ENCODE data around the gene ATRAID.

The ATRAID gene

DNA sequence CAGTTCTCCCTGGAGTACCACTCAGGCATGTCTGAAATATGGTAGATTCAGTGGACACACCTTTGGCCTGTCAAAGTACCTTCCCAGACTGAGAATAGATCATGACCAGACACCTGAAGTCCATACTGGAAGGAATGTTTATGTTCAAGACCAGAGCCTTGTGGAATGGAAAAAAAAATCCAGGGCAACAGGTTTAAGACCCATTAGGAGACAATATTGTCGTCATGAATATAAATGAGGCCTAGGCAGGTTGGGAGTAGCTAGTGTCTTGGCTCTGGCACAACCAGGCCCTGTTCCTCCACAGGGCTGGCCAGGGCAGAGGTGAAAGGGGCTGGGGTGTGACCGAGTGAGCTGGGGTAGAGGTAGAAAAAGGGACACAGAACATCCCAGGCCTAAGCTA lies 13.2 kb upstream of the ATRAID start:
- H3K27ac ChIP-seq (ENCODE audit: low read length) = no peak overlapping the region
- H3K27me3 ChIP-seq (ENCODE audit: insufficient read depth, low read length, poor library complexity) = no peaks in the 10 kb centered on the region
- H3K9ac ChIP-seq (ENCODE audit: low read depth, low read length) = no peak overlapping the region
- H3K79me2 ChIP-seq (ENCODE audit: insufficient read depth, low read length) = no peaks in the 10 kb centered on the region
- TF ChIP-seq EZH2 (IDR thresholded peaks at IDR 0.05; ENCODE audit: borderline replicate concordance, low read depth, low read length, severe bottlenecking) = no peak
- TF ChIP-seq, protein P1, sequence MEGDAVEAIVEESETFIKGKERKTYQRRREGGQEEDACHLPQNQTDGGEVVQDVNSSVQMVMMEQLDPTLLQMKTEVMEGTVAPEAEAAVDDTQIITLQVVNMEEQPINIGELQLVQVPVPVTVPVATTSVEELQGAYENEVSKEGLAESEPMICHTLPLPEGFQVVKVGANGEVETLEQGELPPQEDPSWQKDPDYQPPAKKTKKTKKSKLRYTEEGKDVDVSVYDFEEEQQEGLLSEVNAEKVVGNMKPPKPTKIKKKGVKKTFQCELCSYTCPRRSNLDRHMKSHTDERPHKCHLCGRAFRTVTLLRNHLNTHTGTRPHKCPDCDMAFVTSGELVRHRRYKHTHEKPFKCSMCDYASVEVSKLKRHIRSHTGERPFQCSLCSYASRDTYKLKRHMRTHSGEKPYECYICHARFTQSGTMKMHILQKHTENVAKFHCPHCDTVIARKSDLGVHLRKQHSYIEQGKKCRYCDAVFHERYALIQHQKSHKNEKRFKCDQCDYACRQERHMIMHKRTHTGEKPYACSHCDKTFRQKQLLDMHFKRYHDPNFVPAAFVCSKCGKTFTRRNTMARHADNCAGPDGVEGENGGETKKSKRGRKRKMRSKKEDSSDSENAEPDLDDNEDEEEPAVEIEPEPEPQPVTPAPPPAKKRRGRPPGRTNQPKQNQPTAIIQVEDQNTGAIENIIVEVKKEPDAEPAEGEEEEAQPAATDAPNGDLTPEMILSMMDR (IDR thresholded peaks at IDR 0.05; ENCODE audit: borderline replicate concordance, extremely low read depth, low read length, poor library complexity, severe bottlenecking) = no peak
- H2AFZ ChIP-seq (ENCODE audit: low read depth, low read length) = no peak overlapping the region
- no peak overlapping the region for H3K4me2 ChIP-seq (ENCODE audit: insufficient read depth, low read length)
- no peak overlapping the region for H3K4me3 ChIP-seq (ENCODE audit: low read depth in 1 of 2, low read length in 2 of 2)
- peaks cover 39% of the 10 kb centered on the region for H3K36me3 ChIP-seq (ENCODE audit: insufficient read depth, low read length)
- no peaks in the 10 kb centered on the region for H3K4me1 ChIP-seq (ENCODE audit: insufficient read depth, low read length)
- H4K20me1 ChIP-seq (ENCODE audit: insufficient read depth, low read length) = peaks cover 7% of the 10 kb centered on the region; the same call in 1 of the 2 replicates
- no peaks in the 10 kb centered on the region for H3K9me3 ChIP-seq (ENCODE audit: insufficient read depth, low read length, severe bottlenecking)
- ATAC-seq (ENCODE audit: insufficient read depth, low read depth) (0 out of 3 replicates have a peak, but pooled peaks have one; percentile 13), DNase-seq (no peak)

DNA sequence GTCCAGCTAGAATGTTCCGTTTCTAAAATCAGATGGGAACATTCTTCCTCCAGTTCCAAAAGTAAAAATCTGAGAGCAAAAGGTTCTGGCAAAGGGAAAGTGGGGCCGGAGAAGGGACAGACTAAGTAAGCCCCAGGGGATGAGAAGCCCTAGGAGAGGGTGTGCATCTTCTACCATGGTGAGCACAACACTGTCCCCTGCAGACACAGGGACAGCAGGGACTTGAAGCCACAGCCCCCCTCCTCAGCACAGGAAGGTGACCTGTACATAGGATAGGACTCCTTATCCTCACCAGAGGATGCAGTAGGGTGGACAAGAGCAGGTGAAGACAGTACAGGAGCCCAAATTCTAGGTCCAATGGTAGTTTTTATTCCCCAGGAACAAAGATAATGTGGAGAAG lies 12.6 kb upstream of the ATRAID start:
- no peak overlapping the region for H3K4me3 ChIP-seq (ENCODE audit: low read depth in 1 of 2, low read length in 2 of 2)
- DNase-seq = no peak
- H3K27ac ChIP-seq (ENCODE audit: low read length) = no peak overlapping the region
- no peaks in the 10 kb centered on the region for H3K4me1 ChIP-seq (ENCODE audit: insufficient read depth, low read length)
- TF ChIP-seq, protein P1 (IDR thresholded peaks at IDR 0.05; ENCODE audit: borderline replicate concordance, extremely low read depth, low read length, poor library complexity, severe bottlenecking) = no peak
- TF ChIP-seq EZH2 (IDR thresholded peaks at IDR 0.05; ENCODE audit: borderline replicate concordance, low read depth, low read length, severe bottlenecking) = no peak
- H2AFZ ChIP-seq (ENCODE audit: low read depth, low read length) = no peak overlapping the region
- no peaks in the 10 kb centered on the region for H3K9me3 ChIP-seq (ENCODE audit: insufficient read depth, low read length, severe bottlenecking)
- H3K27me3 ChIP-seq (ENCODE audit: insufficient read depth, low read length, poor library complexity) = no peaks in the 10 kb centered on the region
- no peak overlapping the region for H3K9ac ChIP-seq (ENCODE audit: low read depth, low read length)
- H3K4me2 ChIP-seq (ENCODE audit: insufficient read depth, low read length) = no peak overlapping the region
- peaks cover 45% of the 10 kb centered on the region for H3K36me3 ChIP-seq (ENCODE audit: insufficient read depth, low read length)
- peaks cover 7% of the 10 kb centered on the region; the same call in 1 of the 2 replicates for H4K20me1 ChIP-seq (ENCODE audit: insufficient read depth, low read length)
- ATAC-seq (ENCODE audit: insufficient read depth, low read depth) = peak; percentile 27; the same call in 1 of the 3 replicates
- H3K79me2 ChIP-seq (ENCODE audit: insufficient read depth, low read length) = no peaks in the 10 kb centered on the region

DNA sequence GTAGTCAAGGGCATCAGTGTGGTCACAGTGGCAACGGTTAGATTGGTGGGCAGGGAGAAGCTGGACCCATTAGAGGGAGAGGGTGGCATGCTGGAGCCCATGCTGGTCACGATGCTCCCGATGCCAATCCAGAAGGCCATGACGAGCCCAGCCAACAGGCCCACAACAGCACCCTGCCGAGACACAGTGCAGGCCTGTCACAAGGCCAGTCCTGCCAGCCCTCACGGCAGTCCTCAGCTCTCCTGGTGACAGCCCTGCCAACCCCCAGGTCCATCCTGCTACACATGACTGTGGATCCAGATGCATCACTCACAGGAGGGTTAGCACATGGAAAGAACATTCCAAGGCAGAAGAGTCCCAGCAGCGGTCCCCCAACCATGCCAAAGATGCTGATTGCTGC lies 10.2 kb upstream of the ATRAID start:
- Histone ChIP-seq H3K4me1 (ENCODE audit: insufficient read depth, low read length) (no peaks in the 10 kb centered on the region), H2AFZ (ENCODE audit: low read depth, low read length) (no peak overlapping the region), H3K9me3 (ENCODE audit: insufficient read depth, low read length, severe bottlenecking) (no peaks in the 10 kb centered on the region), H4K20me1 (ENCODE audit: insufficient read depth, low read length) (peaks cover 11% of the 10 kb centered on the region; the same call in 1 of the 2 replicates), H3K27me3 (ENCODE audit: insufficient read depth, low read length, poor library complexity) (no peaks in the 10 kb centered on the region), H3K27ac (ENCODE audit: low read length) (no peak overlapping the region), H3K36me3 (ENCODE audit: insufficient read depth, low read length) (peaks cover 70% of the 10 kb centered on the region), H3K9ac (ENCODE audit: low read depth, low read length) (no peak overlapping the region), H3K4me2 (ENCODE audit: insufficient read depth, low read length) (no peak overlapping the region), H3K4me3 (ENCODE audit: low read depth in 1 of 2, low read length in 2 of 2) (no peak overlapping the region), H3K79me2 (ENCODE audit: insufficient read depth, low read length) (no peaks in the 10 kb centered on the region)
- DNase-seq (no peak), ATAC-seq (ENCODE audit: insufficient read depth, low read depth) (no peak)
- TF ChIP-seq EZH2 (IDR thresholded peaks at IDR 0.05; ENCODE audit: borderline replicate concordance, low read depth, low read length, severe bottlenecking) = no peak
- TF ChIP-seq, protein P1 (IDR thresholded peaks at IDR 0.05; ENCODE audit: borderline replicate concordance, extremely low read depth, low read length, poor library complexity, severe bottlenecking) = no peak

DNA sequence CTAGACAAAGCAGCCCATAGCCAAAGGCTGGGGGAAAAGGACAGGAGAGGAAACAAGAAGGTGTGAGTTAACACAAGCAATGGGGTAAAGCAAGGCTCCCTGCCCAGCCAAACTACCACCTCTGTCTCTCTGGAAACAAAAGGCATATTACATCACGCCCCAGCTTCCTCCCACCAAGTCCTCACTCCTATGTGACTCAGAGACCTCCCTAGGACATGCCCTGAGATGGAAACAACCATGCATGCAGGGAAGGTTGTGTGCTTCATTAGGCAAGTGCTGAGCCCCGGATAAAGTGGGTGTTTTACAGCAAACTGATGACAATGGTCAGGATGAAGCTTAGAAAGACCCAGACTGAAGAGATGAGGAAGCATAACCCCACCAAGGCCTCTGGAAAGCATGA lies 9.0 kb upstream of the ATRAID start:
- no peak for ATAC-seq (ENCODE audit: insufficient read depth, low read depth)

More for the DNA sequence above, 9.0 kb upstream of the ATRAID start:
- no peak for TF ChIP-seq EZH2 (IDR thresholded peaks at IDR 0.05; ENCODE audit: borderline replicate concordance, low read depth, low read length, severe bottlenecking)
- TF ChIP-seq, protein P1 (IDR thresholded peaks at IDR 0.05; ENCODE audit: borderline replicate concordance, extremely low read depth, low read length, poor library complexity, severe bottlenecking) = no peak
- no peak for DNase-seq
- Histone ChIP-seq H3K36me3 (ENCODE audit: insufficient read depth, low read length) (peaks cover 81% of the 10 kb centered on the region), H3K9me3 (ENCODE audit: insufficient read depth, low read length, severe bottlenecking) (no peaks in the 10 kb centered on the region), H4K20me1 (ENCODE audit: insufficient read depth, low read length) (peaks cover 11% of the 10 kb centered on the region; the same call in 1 of the 2 replicates), H3K4me2 (ENCODE audit: insufficient read depth, low read length) (no peak overlapping the region), H3K27me3 (ENCODE audit: insufficient read depth, low read length, poor library complexity) (no peaks in the 10 kb centered on the region), H2AFZ (ENCODE audit: low read depth, low read length) (no peak overlapping the region), H3K4me3 (ENCODE audit: low read depth in 1 of 2, low read length in 2 of 2) (no peak overlapping the region), H3K9ac (ENCODE audit: low read depth, low read length) (no peak overlapping the region), H3K27ac (ENCODE audit: low read length) (no peak overlapping the region), H3K4me1 (ENCODE audit: insufficient read depth, low read length) (no peaks in the 10 kb centered on the region), H3K79me2 (ENCODE audit: insufficient read depth, low read length) (no peaks in the 10 kb centered on the region)
